ENCODE data around the gene IBTK.

IBTK gene

GRCh38 chr6:82144852-82145340 lies 102.6 kb downstream of the IBTK start:
- H3K36me3 ChIP-seq (ENCODE audit: insufficient read depth), result no peaks in the 10 kb centered on the region
- H3K4me1 ChIP-seq (ENCODE audit: low read depth, poor library complexity, severe bottlenecking), result no peaks in the 10 kb centered on the region
- H3K4me3 ChIP-seq (IDR thresholded peaks at IDR 0.05; ENCODE audit: insufficient read depth, low read depth, low read length), result no peak overlapping the region
- H4K20me1 ChIP-seq (ENCODE audit: insufficient read depth), result no peaks in the 10 kb centered on the region
- no peak overlapping the region for H3K27ac ChIP-seq
- no peak overlapping the region for H3K9ac ChIP-seq
- H3K4me2 ChIP-seq, result no peak overlapping the region
- H2AFZ ChIP-seq (ENCODE audit: low read depth), result no peak overlapping the region
- TF ChIP-seq CTCF (conservative IDR thresholded peaks at IDR 0.05; ENCODE audit: low read depth, low read length), result no peak
- H3K27me3 ChIP-seq (ENCODE audit: insufficient read depth, low read depth), result no peaks in the 10 kb centered on the region
- no peaks in the 10 kb centered on the region for H3K79me2 ChIP-seq (ENCODE audit: insufficient read depth, low read depth)

- H3K4me2 ChIP-seq, result no peak overlapping the region
- no peaks in the 10 kb centered on the region for H3K79me2 ChIP-seq (ENCODE audit: insufficient read depth, low read depth)
- no peak overlapping the region for H3K27ac ChIP-seq
- H3K4me3 ChIP-seq (IDR thresholded peaks at IDR 0.05; ENCODE audit: insufficient read depth, low read depth, low read length), result no peak overlapping the region
- H3K4me1 ChIP-seq (ENCODE audit: low read depth, poor library complexity, severe bottlenecking), result no peaks in the 10 kb centered on the region
- no peaks in the 10 kb centered on the region for H4K20me1 ChIP-seq (ENCODE audit: insufficient read depth)
- H3K9ac ChIP-seq, result no peak overlapping the region
- no peak for TF ChIP-seq CTCF (conservative IDR thresholded peaks at IDR 0.05; ENCODE audit: low read depth, low read length)
- H3K36me3 ChIP-seq (ENCODE audit: insufficient read depth), result no peaks in the 10 kb centered on the region
- H2AFZ ChIP-seq (ENCODE audit: low read depth), result no peak overlapping the region
- no peaks in the 10 kb centered on the region for H3K27me3 ChIP-seq (ENCODE audit: insufficient read depth, low read depth)
Measured at GRCh38 chr6:82144007-82144851, 103.3 kb downstream of the IBTK start.

GRCh38 chr6:82143041-82143481 lies 104.5 kb downstream of the IBTK start:
- no peak overlapping the region for H3K9ac ChIP-seq
- TF ChIP-seq CTCF (conservative IDR thresholded peaks at IDR 0.05; ENCODE audit: low read depth, low read length), result no peak
- no peaks in the 10 kb centered on the region for H3K27me3 ChIP-seq (ENCODE audit: insufficient read depth, low read depth)
- H3K27ac ChIP-seq, result no peak overlapping the region
- H2AFZ ChIP-seq (ENCODE audit: low read depth), result no peak overlapping the region
- H3K79me2 ChIP-seq (ENCODE audit: insufficient read depth, low read depth), result no peaks in the 10 kb centered on the region
- no peaks in the 10 kb centered on the region for H3K36me3 ChIP-seq (ENCODE audit: insufficient read depth)
- H4K20me1 ChIP-seq (ENCODE audit: insufficient read depth), result no peaks in the 10 kb centered on the region
- H3K4me3 ChIP-seq (IDR thresholded peaks at IDR 0.05; ENCODE audit: insufficient read depth, low read depth, low read length), result no peak overlapping the region
- H3K4me1 ChIP-seq (ENCODE audit: low read depth, poor library complexity, severe bottlenecking), result no peaks in the 10 kb centered on the region
- H3K4me2 ChIP-seq, result no peak overlapping the region

GRCh38 chr6:82142524-82142923 lies 105.0 kb downstream of the IBTK start:
- Histone ChIP-seq H3K27ac (no peak overlapping the region), H3K4me3 (IDR thresholded peaks at IDR 0.05; ENCODE audit: insufficient read depth, low read depth, low read length) (no peak overlapping the region), H4K20me1 (ENCODE audit: insufficient read depth) (no peaks in the 10 kb centered on the region), H3K79me2 (ENCODE audit: insufficient read depth, low read depth) (no peaks in the 10 kb centered on the region), H3K4me2 (no peak overlapping the region), H3K27me3 (ENCODE audit: insufficient read depth, low read depth) (no peaks in the 10 kb centered on the region), H3K36me3 (ENCODE audit: insufficient read depth) (no peaks in the 10 kb centered on the region), H2AFZ (ENCODE audit: low read depth) (no peak overlapping the region), H3K9ac (no peak overlapping the region), H3K4me1 (ENCODE audit: low read depth, poor library complexity, severe bottlenecking) (no peaks in the 10 kb centered on the region)
- no peak for TF ChIP-seq CTCF (conservative IDR thresholded peaks at IDR 0.05; ENCODE audit: low read depth, low read length)

Measured in KMS-11 (cell line).